Caco-2 (cell line): Measurements from ENCODE around the gene CFAP119. TPM values are rescaled to one million over a fixed set of nuclear protein-coding genes. Genes with fewer than 3 reads are reported as not detected.
A peak's percentile ranks its signal among the peaks of the same experiment; 100 is the strongest.

Experiments used
- BruUV-seq: library from RNA; stranded (reverse); fragments of 400-500 nt; replicated peaks from 2 replicates; lab custom pipeline; 2021; lab: Mats Ljungman, UMichigan
- CTCF ChIA-PET: fragments of 300-600 bp; sonication (Branson Sonifier 250); formaldehyde crosslinking; loops from one replicate; lab custom pipeline; 2022; ENCODE audit warnings: antibody characterized with exemption; lab: Charles Lee
- POLR2A ChIA-PET: fragments of 300-600 bp; sonication (Branson Sonifier 250); formaldehyde crosslinking; loops from one replicate; lab custom pipeline; 2022; ENCODE audit warnings: antibody characterized with exemption; lab: Charles Lee
- DNase-seq, 2 experiments: peaks; one replicate each; pipeline versions ENCODE4 v3.0.0 to v3.0.0-alpha.2; 2020 to 2022
- H3K27me3 ChIP-seq: replicated peaks from 2 replicates; pipeline ENCODE4 v1.6.0; 2011; ENCODE audit warnings: low read length; ENCODE audit not compliant: control insufficient read depth, insufficient read depth
- H3K36me3 ChIP-seq: 2 replicates; pipeline ENCODE4 v1.5.1; 2011; ENCODE audit warnings: low read length; ENCODE audit not compliant: control insufficient read depth, insufficient read depth
- H3K4me1 ChIP-seq: fragments of 250-450 bp; sonication (Bioruptor Pico); 2 replicates; pipeline ENCODE4 v1.5.1; 2020; ENCODE audit warnings: mild to moderate bottlenecking
- H3K4me3 ChIP-seq: 2 replicates; pipeline ENCODE4 v1.5.1; 2011; ENCODE audit warnings: low read depth, mild to moderate bottlenecking, control low read depth, low read length
- H3K9me3 ChIP-seq: fragments of 250-450 bp; sonication (Bioruptor Pico); 2 replicates; pipeline ENCODE4 v1.5.1; 2020; ENCODE audit warnings: mild to moderate bottlenecking, moderate library complexity
- H3K27ac Mint-ChIP-seq: one replicate; pipeline ENCODE4 v1.8.0; 2022; ENCODE audit warnings: mixed read lengths; ENCODE audit not compliant: unreplicated experiment
- H3K27me3 Mint-ChIP-seq: one replicate; pipeline ENCODE4 v1.8.0; 2022; ENCODE audit warnings: mixed read lengths; ENCODE audit not compliant: insufficient read depth, unreplicated experiment
- H3K36me3 Mint-ChIP-seq: one replicate; pipeline ENCODE4 v1.8.0; 2022; ENCODE audit warnings: mild to moderate bottlenecking, mixed read lengths; ENCODE audit not compliant: insufficient read depth, unreplicated experiment
- H3K4me1 Mint-ChIP-seq: one replicate; pipeline ENCODE4 v1.8.0; 2022; ENCODE audit warnings: low read depth, mixed read lengths; ENCODE audit not compliant: unreplicated experiment
- H3K4me3 Mint-ChIP-seq: one replicate; pipeline ENCODE4 v1.8.0; 2022; ENCODE audit warnings: mild to moderate bottlenecking, moderate library complexity, mixed read lengths; ENCODE audit not compliant: unreplicated experiment
- H3K9me3 Mint-ChIP-seq: one replicate; pipeline ENCODE4 v1.8.0; 2022; ENCODE audit warnings: mixed read lengths; ENCODE audit not compliant: unreplicated experiment
- intact Hi-C: fragments of 100-400 bp; cut with micrococcal nuclease; formaldehyde crosslinking; loops from one replicate; pipeline ENCODE4 v1.10.0; 2022; ENCODE audit not compliant: unreplicated experiment
- total RNA-seq: library from RNA; stranded (reverse); gene quantifications from 2 replicates; pipeline ENCODE4 v1.2.3, GENCODE V29; 2022
- TF ChIP-seq, protein P1 (sequence below), 2 experiments: fragments of 200-600 bp in 1 of 2; IDR thresholded peaks; 1 replicate in 1 of 2; 2 replicates in 1 of 2; pipeline versions ENCODE4 v1.5.1 to v1.8.0; 2011 to 2022; ENCODE audit warnings: antibody characterized with exemption in 1 of 2, control low read depth in 1 of 2, inconsistent platforms in 1 of 2, low read depth in 1 of 2, low read length in 1 of 2, mild to moderate bottlenecking in 1 of 2, moderate library complexity in 1 of 2; ENCODE audit not compliant: insufficient read depth in 1 of 2, severe bottlenecking in 1 of 2, unreplicated experiment in 1 of 2

Gene CFAP119
- total RNA-seq, 1 experiment from 2014 or later = 4.0 TPM

DNA sequence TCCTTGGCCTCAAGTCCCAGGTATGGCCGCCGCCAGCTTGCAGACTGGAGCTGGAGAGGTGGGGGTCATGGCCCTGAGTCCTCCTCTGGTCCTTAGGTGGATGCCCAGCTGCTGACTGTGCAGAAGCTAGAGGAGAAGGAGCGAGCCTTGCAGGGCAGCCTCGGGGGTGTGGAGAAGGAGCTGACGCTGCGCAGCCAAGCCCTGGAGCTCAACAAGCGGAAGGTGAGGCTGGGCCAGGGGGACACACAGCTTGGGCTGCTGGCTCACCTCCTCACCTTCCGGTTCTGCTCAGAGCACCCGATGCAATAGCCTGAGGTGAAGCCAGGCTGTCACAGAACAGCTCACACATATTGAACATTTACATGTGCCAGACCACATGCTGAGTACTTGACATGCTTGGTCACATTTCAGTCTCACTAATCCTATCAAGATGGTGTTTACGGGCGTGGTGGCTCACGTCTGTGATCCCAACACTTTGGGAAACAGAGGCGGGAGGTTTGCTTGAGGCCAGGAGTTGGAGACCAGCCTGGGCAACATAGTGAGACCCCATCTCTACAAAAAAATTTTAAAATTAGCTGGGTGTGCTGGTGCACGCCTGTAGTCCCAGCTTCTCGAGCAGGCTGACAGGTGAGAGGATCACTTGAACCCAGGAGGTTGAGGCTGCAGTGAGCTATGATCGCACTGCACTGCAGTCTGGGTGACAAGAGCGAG lies 7.7 kb upstream of the CFAP119 start:
- Histone ChIP-seq H3K9me3 (no peaks in the 10 kb centered on the region), H3K27me3 (no peaks in the 10 kb centered on the region), H3K4me3 (no peak overlapping the region), H3K36me3 (peaks cover 17% of the 10 kb centered on the region), H3K4me1 (no peaks in the 10 kb centered on the region)
- Mint-ChIP-seq H3K27me3 (no peaks in the 10 kb centered on the region), H3K4me3 (no peak overlapping the region), H3K4me1 (no peaks in the 10 kb centered on the region), H3K9me3 (no peaks in the 10 kb centered on the region), H3K36me3 (peaks cover 77% of the 10 kb centered on the region), H3K27ac (no peak overlapping the region)
- intact Hi-C loops = no loop called here
- CTCF ChIA-PET = interaction anchor here (0.5 kb wide), 1 partner anchor 355 kb away, joined by 4 read pairs; no protein-coding TSS in a partner anchor
- DNase-seq = no peak
- POLR2A ChIA-PET = interaction anchor here (0.7 kb wide), 1 partner anchor 22 kb away, joined by 3 read pairs; the partner anchor contains the start of gene PHKG2
- no TSS peak for BruUV-seq
- TF ChIP-seq, protein P1, sequence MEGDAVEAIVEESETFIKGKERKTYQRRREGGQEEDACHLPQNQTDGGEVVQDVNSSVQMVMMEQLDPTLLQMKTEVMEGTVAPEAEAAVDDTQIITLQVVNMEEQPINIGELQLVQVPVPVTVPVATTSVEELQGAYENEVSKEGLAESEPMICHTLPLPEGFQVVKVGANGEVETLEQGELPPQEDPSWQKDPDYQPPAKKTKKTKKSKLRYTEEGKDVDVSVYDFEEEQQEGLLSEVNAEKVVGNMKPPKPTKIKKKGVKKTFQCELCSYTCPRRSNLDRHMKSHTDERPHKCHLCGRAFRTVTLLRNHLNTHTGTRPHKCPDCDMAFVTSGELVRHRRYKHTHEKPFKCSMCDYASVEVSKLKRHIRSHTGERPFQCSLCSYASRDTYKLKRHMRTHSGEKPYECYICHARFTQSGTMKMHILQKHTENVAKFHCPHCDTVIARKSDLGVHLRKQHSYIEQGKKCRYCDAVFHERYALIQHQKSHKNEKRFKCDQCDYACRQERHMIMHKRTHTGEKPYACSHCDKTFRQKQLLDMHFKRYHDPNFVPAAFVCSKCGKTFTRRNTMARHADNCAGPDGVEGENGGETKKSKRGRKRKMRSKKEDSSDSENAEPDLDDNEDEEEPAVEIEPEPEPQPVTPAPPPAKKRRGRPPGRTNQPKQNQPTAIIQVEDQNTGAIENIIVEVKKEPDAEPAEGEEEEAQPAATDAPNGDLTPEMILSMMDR (IDR thresholded peaks at IDR 0.05; ENCODE audit: insufficient read depth in 1 of 2, low read depth in 1 of 2, low read length in 1 of 2, severe bottlenecking in 1 of 2, unreplicated experiment in 1 of 2) = no peak

DNA sequence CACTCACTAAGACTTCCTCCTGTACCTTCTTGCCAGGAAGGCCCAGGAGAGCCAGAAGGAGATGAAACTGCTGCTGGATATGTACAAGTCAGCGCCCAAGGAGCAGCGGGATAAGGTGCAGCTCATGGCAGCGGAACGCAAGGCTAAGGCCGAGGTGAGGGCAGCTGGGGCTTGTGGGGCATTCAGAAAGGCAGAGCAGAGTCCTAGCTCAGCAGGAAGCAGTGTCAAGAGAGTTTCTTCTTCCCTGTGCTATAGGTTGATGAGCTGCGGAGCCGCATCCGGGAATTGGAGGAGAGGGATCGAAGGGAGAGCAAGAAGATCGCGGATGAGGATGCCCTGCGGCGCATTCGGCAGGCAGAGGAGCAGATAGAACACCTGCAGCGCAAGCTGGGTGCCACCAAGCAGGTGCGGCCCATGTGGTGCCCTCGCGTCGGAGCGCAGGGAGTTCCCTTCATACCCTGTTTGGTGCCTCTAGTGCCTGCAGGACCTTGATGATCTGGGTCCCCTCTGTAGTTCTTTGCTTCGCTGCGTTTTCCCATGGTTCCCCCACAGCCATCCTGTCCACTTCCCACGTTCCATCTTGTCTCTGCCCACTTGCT lies 6.8 kb upstream of the CFAP119 start:
- Mint-ChIP-seq H3K4me3 (no peak overlapping the region), H3K27me3 (no peaks in the 10 kb centered on the region), H3K4me1 (no peaks in the 10 kb centered on the region), H3K9me3 (no peaks in the 10 kb centered on the region), H3K27ac (no peak overlapping the region), H3K36me3 (peaks cover 78% of the 10 kb centered on the region)
- CTCF ChIA-PET = interaction anchor here (0.5 kb wide), 1 partner anchor 354 kb away, joined by 4 read pairs; no protein-coding TSS in a partner anchor
- peaks cover 19% of the 10 kb centered on the region for H3K36me3 ChIP-seq
- no peak for DNase-seq
- POLR2A ChIA-PET = interaction anchor here (0.7 kb wide), 1 partner anchor 21 kb away, joined by 3 read pairs; the partner anchor contains the start of gene PHKG2
- H3K4me3 ChIP-seq = no peak overlapping the region
- H3K9me3 ChIP-seq = no peaks in the 10 kb centered on the region
- TF ChIP-seq, protein P1 (IDR thresholded peaks at IDR 0.05; ENCODE audit: insufficient read depth in 1 of 2, low read depth in 1 of 2, low read length in 1 of 2, severe bottlenecking in 1 of 2, unreplicated experiment in 1 of 2) = no peak
- H3K27me3 ChIP-seq = no peaks in the 10 kb centered on the region
- intact Hi-C loops = no loop called here
- 0 out of 2 replicates have a peak, but pooled peaks cover under 1% of the 10 kb centered on the region for H3K4me1 ChIP-seq
- TSS peak; percentile 7 for BruUV-seq

DNA sequence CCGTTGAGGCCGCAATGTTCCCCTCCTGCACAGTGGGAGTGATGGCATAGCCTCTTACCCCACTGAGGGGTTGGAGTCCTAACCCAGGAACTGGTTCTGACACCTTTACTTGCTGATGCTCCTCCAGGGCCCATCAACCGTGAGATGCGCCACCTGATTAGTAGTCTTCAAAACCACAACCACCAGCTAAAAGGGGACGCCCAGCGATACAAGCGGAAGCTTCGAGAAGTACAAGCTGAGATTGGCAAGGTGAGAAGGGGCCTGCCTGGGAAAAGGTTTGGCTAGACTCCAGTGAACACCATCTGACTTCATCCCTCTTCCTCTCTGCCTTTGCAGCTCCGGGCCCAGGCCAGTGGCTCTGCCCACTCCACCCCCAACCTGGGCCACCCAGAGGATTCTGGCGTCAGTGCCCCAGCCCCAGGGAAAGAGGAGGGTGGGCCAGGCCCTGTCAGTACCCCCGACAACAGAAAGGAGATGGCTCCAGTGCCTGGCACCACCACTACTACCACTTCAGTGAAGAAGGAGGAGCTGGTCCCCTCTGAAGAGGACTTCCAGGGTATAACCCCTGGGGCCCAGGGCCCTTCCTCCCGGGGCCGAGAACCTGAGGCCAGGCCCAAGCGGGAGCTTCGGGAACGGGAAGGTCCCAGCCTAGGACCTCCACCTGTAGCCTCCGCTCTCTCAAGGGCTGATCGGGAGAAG lies 6.1 kb upstream of the CFAP119 start:
- Mint-ChIP-seq H3K9me3 (no peaks in the 10 kb centered on the region), H3K27me3 (no peaks in the 10 kb centered on the region), H3K4me1 (no peaks in the 10 kb centered on the region), H3K4me3 (no peak overlapping the region), H3K36me3 (peaks cover 77% of the 10 kb centered on the region), H3K27ac (no peak overlapping the region)
- no peak overlapping the region for H3K4me3 ChIP-seq
- 0 out of 2 replicates have a peak, but pooled peaks cover 7% of the 10 kb centered on the region for H3K4me1 ChIP-seq
- ChIA-PET POLR2A (no interaction called here), CTCF (no interaction called here)
- no peaks in the 10 kb centered on the region for H3K27me3 ChIP-seq
- no peak for DNase-seq
- intact Hi-C loops = no loop called here
- H3K9me3 ChIP-seq = no peaks in the 10 kb centered on the region
- no TSS peak for BruUV-seq
- TF ChIP-seq, protein P1 (IDR thresholded peaks at IDR 0.05; ENCODE audit: insufficient read depth in 1 of 2, low read depth in 1 of 2, low read length in 1 of 2, severe bottlenecking in 1 of 2, unreplicated experiment in 1 of 2) = no peak
- peaks cover 18% of the 10 kb centered on the region for H3K36me3 ChIP-seq
